Stimulated activated CD4-positive, alpha-beta T cell treated with anti-CD3 and anti-CD28 coated beads, TNF-alpha, amount 100 ng/mL, for 48 hours (primary cell): Measurements from ENCODE around the gene TMEM220.
"Not testable (repeated sequence)": the region's sequence is repeated elsewhere in the genome, so short reads cannot be mapped to it uniquely, and the experiment has no call there.

Experiments used
- DNase-seq, 3 donors: peaks; one replicate each; pipeline ENCODE4 v3.0.0-alpha.2; 2020; ENCODE audit warnings: low read depth in 3 of 3

Gene TMEM220

GRCh38 chr17:10728331-10728892, 1.4 kb downstream of the TMEM220 start:
- DNase-seq, result no peak

- no peak for DNase-seq
Observed at GRCh38 chr17:10727192-10727591, 2.6 kb downstream of the TMEM220 start.

GRCh38 chr17:10726196-10726595, 3.6 kb downstream of the TMEM220 start:
- DNase-seq, result no peak

- no peak for DNase-seq
Observed at GRCh38 chr17:10725262-10725661, 4.6 kb downstream of the TMEM220 start.

- DNase-seq, result no peak
Observed at GRCh38 chr17:10724546-10725195, 5.2 kb downstream of the TMEM220 start.

GRCh38 chr17:10718547-10718946, 11.3 kb downstream of the TMEM220 start:
- DNase-seq, result no peak

GRCh38 chr17:10716218-10716617, 13.6 kb downstream of the TMEM220 start:
- DNase-seq, result no peak

- no peak for DNase-seq
Observed at GRCh38 chr17:10713318-10713717, 16.5 kb downstream of the TMEM220 start.

- DNase-seq, result no peak
Observed at GRCh38 chr17:10705727-10706126, 24.1 kb downstream of the TMEM220 start.

GRCh38 chr17:10702574-10702973, 27.2 kb downstream of the TMEM220 start:
- DNase-seq, result no peak

- no peak for DNase-seq
Observed at GRCh38 chr17:10699856-10700255, 30.0 kb downstream of the TMEM220 start.

GRCh38 chr17:10698096-10698818, 31.6 kb downstream of the TMEM220 start:
- no peak for DNase-seq

- DNase-seq, result peak; percentile 78 to 83 (median 81)
Observed at GRCh38 chr17:10697092-10698081, 32.4 kb downstream of the TMEM220 start, which contains the start of the genes ADPRM and SCO1. TSS of gene ADPRM (plus strand) at chr17:10697594. CDS start at chr17:10704927, 7,333 bp downstream. TSS of gene SCO1 (minus strand) at chr17:10697533. CDS start at chr17:10697507, 26 bp downstream.

GRCh38 chr17:10695875-10696407, 33.9 kb downstream of the TMEM220 start:
- not testable (repeated sequence) for DNase-seq

GRCh38 chr17:10687499-10687898, 42.3 kb downstream of the TMEM220 start:
- no peak for DNase-seq

GRCh38 chr17:10683853-10684252, 46.0 kb downstream of the TMEM220 start:
- no peak for DNase-seq

- DNase-seq, result no peak
Observed at GRCh38 chr17:10681866-10682446, 47.9 kb downstream of the TMEM220 start.

GRCh38 chr17:10674704-10675103, 55.1 kb downstream of the TMEM220 start:
- DNase-seq, result no peak

GRCh38 chr17:10673312-10673711, 56.5 kb downstream of the TMEM220 start:
- no peak for DNase-seq

- no peak for DNase-seq
Observed at GRCh38 chr17:10668775-10669174, 61.0 kb downstream of the TMEM220 start.

GRCh38 chr17:10666906-10667305, 62.9 kb downstream of the TMEM220 start:
- DNase-seq, result no peak
